Ishikawa (cell line): ENCODE measurements around the gene COX5B.
A peak's percentile ranks its signal among the peaks of the same experiment; 100 is the strongest.

Experiments
- CEBPB ChIP-seq: IDR thresholded peaks from 2 replicates; pipeline ENCODE4 v1.6.1; 2012
- CREB1 ChIP-seq: IDR thresholded peaks from 2 replicates; pipeline ENCODE4 v1.6.1; 2012; ENCODE audit warnings: low read depth
- EP300 ChIP-seq: IDR thresholded peaks from 2 replicates; pipeline ENCODE4 v1.6.1; 2012; ENCODE audit warnings: borderline replicate concordance
- MAX ChIP-seq: IDR thresholded peaks from 2 replicates; pipeline ENCODE4 v1.6.1; 2012
- NFIC ChIP-seq: IDR thresholded peaks from 2 replicates; pipeline ENCODE4 v1.6.1; 2012
- RAD21 ChIP-seq: IDR thresholded peaks from 2 replicates; pipeline ENCODE4 v1.6.1; 2012; ENCODE audit warnings: low read depth
- REST ChIP-seq: IDR thresholded peaks from 2 replicates; pipeline ENCODE4 v1.6.1; 2012; ENCODE audit warnings: low read depth, mild to moderate bottlenecking
- TCF12 ChIP-seq: IDR thresholded peaks from 2 replicates; pipeline ENCODE4 v1.6.1; 2012; ENCODE audit warnings: low read depth
- TEAD4 ChIP-seq: IDR thresholded peaks from 2 replicates; pipeline ENCODE4 v1.6.1; 2012
- YY1 ChIP-seq: IDR thresholded peaks from 2 replicates; pipeline ENCODE4 v1.6.1; 2012; ENCODE audit warnings: low read depth

- TF ChIP-seq RAD21 (no peak), YY1 (no peak), MAX (no peak), TEAD4 (peak; percentile 41; the same call in 1 of the 2 replicates), EP300 (no peak), CEBPB (no peak), CREB1 (no peak), REST (no peak), NFIC (0 out of 2 replicates have a peak, but pooled peaks have one; percentile 22), TCF12 (no peak)
These were observed 47.6 kb downstream of the COX5B start for GRCh38 chr2:97693476-97693875.
